Measurements from ENCODE around the gene FHL3.

DNA sequence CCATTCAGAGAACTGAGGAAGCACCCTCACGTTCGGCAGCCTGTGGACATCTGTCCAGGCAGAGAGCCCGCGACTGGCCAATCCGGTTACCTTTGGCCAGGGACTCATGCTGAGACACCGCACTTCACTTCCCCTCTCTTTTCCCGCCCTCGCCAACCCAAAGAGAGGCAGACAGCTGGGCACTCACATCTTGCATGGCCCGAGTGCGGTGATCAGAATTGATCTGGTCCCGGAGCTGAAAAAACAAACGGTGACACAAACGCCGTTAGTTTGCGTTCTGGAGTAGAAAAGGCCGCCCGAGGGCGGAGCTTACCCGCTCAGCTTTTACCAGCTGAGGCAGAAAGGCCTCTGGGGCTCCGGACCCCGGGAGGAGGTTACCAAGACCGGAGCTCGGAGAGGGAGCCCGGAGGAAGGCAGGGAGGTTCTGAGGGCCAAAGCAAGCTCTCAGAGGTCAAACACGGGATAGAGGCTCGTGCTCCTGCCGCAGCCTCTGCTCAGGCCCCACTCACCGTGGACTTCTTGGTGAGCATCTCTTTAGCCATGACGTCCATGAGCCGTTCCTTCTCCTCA is 15.9 kb downstream of the FHL3 start:
- TF ChIP-seq, protein P1, sequence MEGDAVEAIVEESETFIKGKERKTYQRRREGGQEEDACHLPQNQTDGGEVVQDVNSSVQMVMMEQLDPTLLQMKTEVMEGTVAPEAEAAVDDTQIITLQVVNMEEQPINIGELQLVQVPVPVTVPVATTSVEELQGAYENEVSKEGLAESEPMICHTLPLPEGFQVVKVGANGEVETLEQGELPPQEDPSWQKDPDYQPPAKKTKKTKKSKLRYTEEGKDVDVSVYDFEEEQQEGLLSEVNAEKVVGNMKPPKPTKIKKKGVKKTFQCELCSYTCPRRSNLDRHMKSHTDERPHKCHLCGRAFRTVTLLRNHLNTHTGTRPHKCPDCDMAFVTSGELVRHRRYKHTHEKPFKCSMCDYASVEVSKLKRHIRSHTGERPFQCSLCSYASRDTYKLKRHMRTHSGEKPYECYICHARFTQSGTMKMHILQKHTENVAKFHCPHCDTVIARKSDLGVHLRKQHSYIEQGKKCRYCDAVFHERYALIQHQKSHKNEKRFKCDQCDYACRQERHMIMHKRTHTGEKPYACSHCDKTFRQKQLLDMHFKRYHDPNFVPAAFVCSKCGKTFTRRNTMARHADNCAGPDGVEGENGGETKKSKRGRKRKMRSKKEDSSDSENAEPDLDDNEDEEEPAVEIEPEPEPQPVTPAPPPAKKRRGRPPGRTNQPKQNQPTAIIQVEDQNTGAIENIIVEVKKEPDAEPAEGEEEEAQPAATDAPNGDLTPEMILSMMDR (IDR thresholded peaks at IDR 0.05 in 8 of 11, conservative IDR thresholded peaks at IDR 0.05 in 3 of 11) = no peak
- TF ChIP-seq POLR2AphosphoS5 (IDR thresholded peaks at IDR 0.05) (no peak), POLR2A (IDR thresholded peaks at IDR 0.05) (no peak)

Data from spleen (tissue), 7 donors.